ENCODE data around the gene NR6A1. TPM values are rescaled to one million over a fixed set of nuclear protein-coding genes. Genes with fewer than 3 reads are reported as not detected.

The NR6A1 gene
- total and polyA plus RNA-seq, 2 of the 8 experiments (the other 6 are each of a cell fraction or from before 2014, with no cell fraction given): 93.2 to 237 TPM

GRCh38 chr9:124694414-124695279 lies 76.5 kb downstream of the NR6A1 start:
- Histone ChIP-seq H3K27ac (ENCODE audit: low read depth, low read length) (no peak overlapping the region), H3K23ac (ENCODE audit: insufficient read length) (no peak overlapping the region), H3K56ac (replicated peaks; ENCODE audit: insufficient read length, low read depth, low read length) (no peak overlapping the region), H3K79me2 (ENCODE audit: control insufficient read depth in 1 of 2, insufficient read depth in 2 of 2, low read length in 2 of 2) (peaks cover 0 to 73% of the 10 kb centered on the region in 2 experiments; a peak in 2 of 4 replicates), H2AK5ac (ENCODE audit: low read depth, low read length) (no peak overlapping the region), H3K4me3 (ENCODE audit: extremely low read depth in 1 of 4, insufficient read depth in 2 of 4, low read depth in 3 of 4, low read length in 4 of 4) (no peak overlapping the region), H3K18ac (ENCODE audit: extremely low read depth, low read length) (no peak overlapping the region), H3K4me1 (replicated peaks in 1 of 4; ENCODE audit: control insufficient read depth in 3 of 4, insufficient read depth in 4 of 4, low read length in 3 of 4) (peaks cover 9 to 17% (median 14%) of the 10 kb centered on the region in 4 experiments; a peak in 6 of 7 replicates), H2BK20ac (ENCODE audit: low read length) (no peak overlapping the region), H2BK120ac (replicated peaks; ENCODE audit: low read depth, low read length) (no peak overlapping the region), H3K79me1 (ENCODE audit: low read depth, low read length) (peaks cover 4% of the 10 kb centered on the region; the same call in 1 of the 2 replicates), H3K23me2 (ENCODE audit: low read depth, low read length) (no peaks in the 10 kb centered on the region), H3K4me2 (ENCODE audit: insufficient read depth in 1 of 2, low read depth in 2 of 2, low read length in 2 of 2) (no peak overlapping the region), H2BK15ac (ENCODE audit: low read length) (no peak overlapping the region), H2AFZ (ENCODE audit: low read length) (no peak overlapping the region), H2BK12ac (ENCODE audit: low read depth, low read length) (no peak overlapping the region), H3K36me3 (ENCODE audit: control insufficient read depth in 2 of 4, insufficient read depth in 4 of 4, low read length in 3 of 4) (no peaks in the 10 kb centered on the region), H3K27me3 (replicated peaks in 1 of 4; ENCODE audit: control insufficient read depth in 3 of 4, extremely low read depth in 1 of 4, insufficient read depth in 3 of 4, low read length in 3 of 4) (no peaks in the 10 kb centered on the region), H3K4ac (replicated peaks; ENCODE audit: insufficient read length, low read depth, low read length) (no peak overlapping the region), H2BK5ac (ENCODE audit: low read depth, low read length) (no peak overlapping the region), H4K20me1 (replicated peaks in 1 of 2; ENCODE audit: control insufficient read depth in 1 of 2, insufficient read depth in 2 of 2, low read length in 2 of 2) (no peaks in the 10 kb centered on the region), H4K5ac (ENCODE audit: insufficient read length, low read depth, low read length) (no peak overlapping the region), H3K14ac (ENCODE audit: insufficient read length) (no peak overlapping the region), H3K9ac (replicated peaks in 1 of 4; ENCODE audit: extremely low read depth in 1 of 4, low read depth in 3 of 4, low read length in 3 of 4) (no peak overlapping the region; a peak in 1 of 7 replicates), H3K9me3 (ENCODE audit: insufficient read depth in 2 of 2, low read depth in 1 of 2, low read length in 1 of 2) (no peaks in the 10 kb centered on the region), H4K91ac (replicated peaks; ENCODE audit: insufficient read length, low read length) (no peak overlapping the region), H4K8ac (ENCODE audit: extremely low read depth, insufficient read depth, low read length) (no peak overlapping the region)
- TF ChIP-seq CEBPB (IDR thresholded peaks at IDR 0.05; ENCODE audit: low read depth, low read length): peak; percentile 58; the same call in 1 of the 2 replicates
- no peak for TF ChIP-seq CHD1 (IDR thresholded peaks at IDR 0.05; ENCODE audit: low read depth, low read length)
- WGBS, 2 experiments (ENCODE audit: extremely low coverage in 1 of 2, insufficient coverage in 1 of 2, insufficient read length in 1 of 2, insufficient replicate concordance in 2 of 2, low coverage in 1 of 2, low lambda C conversion rate in 2 of 2, missing lambda C conversion rate in 1 of 2): 78% methylated on average over 3 of the region's 3 CpGs; no CpG with 5 or more reads in 1 of the 2 experiments
- ChIA-PET CTCF (ENCODE audit: partially characterized antibody) (interaction anchor here (0.7 to 3.1 kb wide), 6 partner anchors 17 to 158 kb away, joined by 3 to 17 read pairs (median 7); no protein-coding TSS in a partner anchor), POLR2A (ENCODE audit: partially characterized antibody) (interaction anchor here (0.9 to 1.8 kb wide), 2 partner anchors 8 to 36 kb away, joined by 4 to 5 read pairs; no protein-coding TSS in a partner anchor)
- no peak for DNase-seq (ENCODE audit: low read depth in 1 of 2, low spot score in 2 of 2)
- FAIRE-seq: no peak

Data from H1 (cell line).